Measurements from ENCODE around the gene CRYZL1.
"Not testable (repeated sequence)": the region's sequence is repeated elsewhere in the genome, so short reads cannot be mapped to it uniquely, and the experiment has no call there.

CRYZL1 gene

DNA sequence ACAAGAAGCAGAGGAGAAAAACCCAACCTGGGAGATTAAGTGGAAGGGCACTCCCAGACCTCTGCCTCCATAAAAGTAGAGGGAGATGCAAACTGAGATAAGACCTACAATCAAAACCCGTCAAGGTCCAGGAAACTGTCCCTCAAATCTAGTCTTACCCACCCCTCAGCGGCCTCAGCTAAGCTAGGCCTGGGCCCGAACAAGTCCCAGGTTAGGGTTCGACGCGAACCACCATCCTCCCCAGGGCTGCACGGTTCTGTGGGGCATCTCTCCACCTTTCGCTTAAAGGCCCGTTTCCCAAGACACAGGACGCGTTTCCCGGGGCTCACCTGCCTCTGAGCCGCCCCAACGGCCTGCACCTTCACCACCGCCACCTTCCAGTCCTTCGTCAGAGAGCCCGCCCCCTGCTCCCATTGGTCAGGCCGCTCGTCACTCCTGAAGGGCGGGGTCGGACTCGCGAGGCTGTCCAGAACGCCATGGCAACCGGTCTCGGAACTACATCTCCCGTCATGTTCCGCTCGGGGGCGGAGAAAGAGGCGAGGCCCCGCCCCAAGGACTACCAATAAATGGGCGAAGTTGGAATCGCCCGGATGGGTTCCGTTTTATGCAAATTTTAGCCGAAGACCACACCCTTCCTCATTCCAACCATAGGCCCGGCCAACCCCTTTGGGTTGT lies at the start of gene CRYZL1:
CRYZL1 (minus strand) TSS at position 390 of the 675 bp plus-strand sequence. CDS start 10,190 bp downstream, outside the sequence.
- peak; percentile 95 for DNase-seq (ENCODE audit: low read depth)

DNA sequence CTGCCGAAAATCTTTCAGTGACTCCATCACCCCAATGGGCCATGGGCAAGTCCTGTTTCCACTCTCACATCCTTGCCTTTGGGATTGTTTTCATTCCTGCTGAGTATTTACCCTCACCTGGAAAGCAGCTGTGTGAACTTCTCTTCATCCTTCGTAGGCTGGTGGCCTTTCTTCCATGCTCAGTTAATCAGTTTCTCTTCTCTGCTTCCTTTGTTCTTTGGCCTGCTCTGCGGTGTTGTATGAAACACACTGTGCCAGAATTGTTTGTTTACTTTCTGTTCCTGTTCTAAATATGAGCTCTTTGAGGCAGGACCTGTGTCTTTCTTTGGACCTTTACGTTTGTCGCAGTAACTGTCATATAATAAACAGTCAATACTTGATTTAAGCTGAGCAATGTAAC lies 49.3 kb upstream of the CRYZL1 start:
- no peak for DNase-seq (ENCODE audit: low read depth)

DNA sequence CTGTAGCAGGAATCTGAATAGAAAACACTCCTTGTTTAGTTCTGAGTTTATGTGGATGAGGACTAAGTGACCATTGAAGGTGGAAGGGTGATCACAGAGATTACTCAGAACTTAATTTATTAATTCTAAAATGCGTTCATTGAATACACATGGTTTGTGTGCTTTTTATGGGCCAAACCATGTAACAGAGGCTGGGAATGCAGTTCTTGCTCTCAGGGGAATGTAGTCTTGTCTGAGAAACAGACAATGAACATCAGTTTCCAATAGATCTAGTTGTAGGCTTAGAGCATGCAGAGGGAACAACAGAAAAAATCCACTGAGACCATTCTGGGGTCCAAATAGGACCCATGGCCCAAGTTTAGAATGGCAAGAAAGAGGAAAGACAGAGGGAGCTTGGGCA lies 46.8 kb upstream of the CRYZL1 start:
- peak; percentile 42 for DNase-seq (ENCODE audit: low read depth)

DNA sequence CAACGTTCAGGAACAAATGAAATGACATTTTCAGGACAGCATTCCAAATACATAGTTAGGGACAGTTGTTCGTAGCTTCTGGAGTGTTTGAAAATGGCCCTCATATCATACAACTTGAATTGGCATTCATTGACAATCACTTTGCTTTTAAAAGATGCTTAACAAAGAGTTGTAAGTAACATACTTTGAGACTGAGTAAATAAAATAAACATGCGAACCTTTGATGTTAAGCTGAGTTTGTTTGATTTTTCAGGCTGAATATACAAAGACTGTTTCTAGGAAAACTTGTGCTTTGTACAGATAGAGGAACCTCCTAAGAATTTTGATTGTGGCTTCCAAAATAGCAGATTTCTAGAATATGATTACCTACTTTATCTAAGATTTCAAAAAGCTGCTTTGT lies 46.1 kb upstream of the CRYZL1 start:
- no peak for DNase-seq (ENCODE audit: low read depth)

DNA sequence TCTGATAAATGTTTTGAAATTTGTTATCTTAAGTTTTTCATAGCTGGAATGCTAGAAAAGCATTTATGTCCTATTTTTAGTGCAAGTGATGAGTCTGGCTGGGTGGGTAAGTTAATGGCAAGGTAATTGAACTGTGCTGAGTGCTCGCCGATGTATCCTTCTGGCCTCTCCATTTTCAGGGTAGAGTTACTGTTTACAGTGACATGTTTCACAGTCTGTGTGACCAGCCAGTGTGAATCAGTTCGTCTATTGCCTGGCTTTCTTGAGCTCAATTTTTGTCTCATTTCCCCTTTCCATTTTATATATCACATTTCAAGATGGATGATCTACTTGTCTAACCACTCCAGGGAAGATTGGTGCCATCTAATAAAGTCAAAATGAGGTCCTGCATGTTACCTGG lies 44.8 kb upstream of the CRYZL1 start:
- no peak for DNase-seq (ENCODE audit: low read depth)

DNA sequence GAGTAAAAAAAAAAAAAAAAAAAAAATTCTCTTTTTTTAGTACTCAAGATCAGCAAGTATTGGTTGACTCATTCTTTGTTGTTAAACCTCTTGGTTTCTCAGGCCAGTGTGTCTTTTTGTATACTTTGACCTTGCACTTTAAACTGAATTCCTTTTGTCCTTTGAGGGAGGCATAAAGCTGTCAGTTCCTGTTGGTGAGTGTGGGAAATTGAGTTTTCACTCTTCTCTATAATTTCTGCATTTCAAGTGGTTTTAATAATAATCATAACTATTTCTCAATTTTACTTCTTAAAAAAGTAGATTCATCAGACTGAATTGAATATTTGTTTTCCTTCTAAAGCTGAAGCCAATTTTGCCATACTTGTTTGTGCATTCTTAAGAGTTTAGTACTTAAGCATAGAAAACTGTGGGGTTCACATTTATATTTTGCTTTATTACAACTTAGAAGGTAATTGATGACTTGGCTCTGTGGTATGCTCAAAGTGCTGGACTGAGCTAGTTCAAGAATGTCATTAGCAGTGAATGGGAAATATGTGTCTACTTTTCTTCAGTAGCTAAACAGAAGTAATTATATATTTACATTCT lies 44.2 kb upstream of the CRYZL1 start:
- peak; percentile 89 for DNase-seq (ENCODE audit: low read depth)

DNA sequence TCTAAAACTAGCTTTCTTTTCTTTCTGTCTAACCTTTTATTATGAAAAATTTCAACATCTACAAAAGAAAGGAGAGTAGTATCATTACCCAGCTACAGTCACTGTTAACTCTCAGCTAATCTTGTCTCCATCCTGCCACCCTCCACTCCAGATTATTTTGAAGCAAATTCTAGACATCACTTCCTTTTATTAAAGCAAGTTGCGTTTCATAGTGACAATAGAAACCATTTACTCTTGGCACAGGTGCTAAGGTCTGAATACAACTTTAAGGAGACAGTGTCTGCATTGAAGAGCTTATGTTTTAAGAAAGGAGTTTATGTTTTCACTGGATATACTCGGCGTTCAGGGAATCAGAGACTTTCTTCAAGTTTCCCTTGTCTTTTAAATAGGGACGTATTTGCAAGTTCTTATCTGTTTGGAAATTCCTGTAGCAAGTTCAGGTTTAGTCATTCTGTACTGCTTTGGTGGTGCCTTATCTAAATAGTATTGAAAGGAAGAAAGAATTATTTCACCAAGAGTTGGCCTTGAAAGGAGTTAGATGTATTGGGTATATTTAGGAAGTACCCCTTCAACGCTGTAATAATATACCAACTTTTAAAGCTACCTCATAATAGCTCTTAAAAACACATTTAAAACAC lies 43.5 kb upstream of the CRYZL1 start:
- no peak for DNase-seq (ENCODE audit: low read depth)

DNA sequence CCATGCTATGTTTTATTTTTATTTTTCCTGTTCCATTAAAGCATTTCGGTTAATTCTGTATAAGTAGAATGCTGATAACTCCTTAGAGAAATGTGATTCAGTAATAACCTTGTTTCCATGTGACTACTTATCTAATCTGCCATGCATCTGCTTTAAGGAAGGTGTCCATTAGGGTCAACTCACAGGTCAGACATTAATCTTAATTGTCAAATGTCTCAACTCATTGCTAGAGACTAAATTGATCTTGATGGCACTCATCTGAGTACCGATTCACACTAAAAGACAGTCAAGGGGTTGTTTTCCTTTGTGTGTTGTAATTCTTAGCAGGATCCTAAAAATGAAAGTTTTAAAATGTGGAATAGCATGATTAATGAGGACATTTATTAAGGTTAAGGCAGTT lies 42.5 kb upstream of the CRYZL1 start:
- DNase-seq (ENCODE audit: low read depth) = no peak

DNA sequence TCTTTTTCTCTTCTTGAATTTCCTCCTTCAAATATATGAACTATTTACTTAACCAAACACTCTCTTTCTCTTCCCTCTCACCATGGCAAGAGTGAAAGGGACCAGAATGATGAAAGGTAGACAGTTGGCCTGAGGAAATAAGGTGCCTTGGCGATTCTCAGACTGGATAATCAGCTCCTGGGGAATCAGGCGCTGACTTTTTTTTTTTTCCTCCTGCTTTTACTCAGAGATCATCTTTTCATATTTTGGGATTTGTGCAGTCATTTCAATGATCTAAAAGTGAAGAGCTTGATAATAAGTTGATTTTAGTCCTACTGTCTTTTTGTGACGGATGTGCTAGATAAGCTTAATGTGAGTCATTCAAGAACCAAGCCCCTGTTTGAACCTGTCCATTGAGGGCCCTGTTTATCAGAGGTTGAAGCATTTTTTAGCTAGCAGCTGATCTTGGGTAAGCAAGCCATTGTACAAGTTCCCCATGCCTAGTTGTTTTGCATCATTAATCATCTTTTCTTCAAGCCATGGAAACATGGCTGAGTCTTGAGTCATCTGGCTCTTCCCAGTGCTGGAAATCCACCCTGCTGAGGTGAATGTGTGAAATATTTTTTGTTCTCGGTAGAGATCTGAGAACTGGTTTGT lies 41.6 kb upstream of the CRYZL1 start:
- peak; percentile 74 for DNase-seq (ENCODE audit: low read depth)

DNA sequence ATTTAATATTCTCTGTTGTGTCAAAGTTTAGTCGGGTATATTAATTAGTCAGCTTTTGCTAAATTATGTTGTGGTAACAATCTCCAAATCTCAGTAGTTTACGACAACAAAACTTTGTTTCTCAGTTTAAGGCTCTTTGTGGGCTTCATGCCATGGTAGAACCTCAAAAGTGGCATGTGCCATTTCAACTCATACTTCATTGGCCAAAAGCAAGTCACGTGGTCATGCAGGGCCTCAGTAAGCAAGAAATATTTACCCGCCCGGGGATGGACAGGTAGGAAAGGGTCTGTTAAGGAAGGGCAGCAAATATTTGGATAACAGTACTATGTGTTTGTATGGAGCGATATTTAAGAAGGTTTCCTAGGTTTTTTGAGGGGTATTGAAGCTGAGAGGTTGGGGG lies 39.3 kb upstream of the CRYZL1 start:
- DNase-seq (ENCODE audit: low read depth) = no peak

DNA sequence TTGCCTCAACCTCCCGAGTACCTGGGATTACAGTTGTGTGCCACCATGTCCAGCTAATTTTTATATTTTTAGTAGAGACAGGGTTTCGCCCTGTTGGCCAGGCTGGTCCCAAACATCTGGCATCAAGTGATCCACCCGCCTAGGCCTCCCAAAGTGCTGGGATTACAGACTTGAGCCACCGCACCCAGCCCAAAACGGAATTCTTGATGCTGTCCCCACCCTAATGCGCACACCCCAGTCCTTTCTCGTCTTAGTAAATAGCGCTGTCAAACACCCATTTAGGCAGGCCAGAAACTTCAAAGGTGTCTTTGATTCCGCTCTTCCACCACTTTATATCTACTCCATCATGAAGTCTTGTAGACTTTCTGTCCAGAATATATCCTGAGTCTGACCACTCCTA lies 35.9 kb upstream of the CRYZL1 start:
- DNase-seq (ENCODE audit: low read depth) = no peak

DNA sequence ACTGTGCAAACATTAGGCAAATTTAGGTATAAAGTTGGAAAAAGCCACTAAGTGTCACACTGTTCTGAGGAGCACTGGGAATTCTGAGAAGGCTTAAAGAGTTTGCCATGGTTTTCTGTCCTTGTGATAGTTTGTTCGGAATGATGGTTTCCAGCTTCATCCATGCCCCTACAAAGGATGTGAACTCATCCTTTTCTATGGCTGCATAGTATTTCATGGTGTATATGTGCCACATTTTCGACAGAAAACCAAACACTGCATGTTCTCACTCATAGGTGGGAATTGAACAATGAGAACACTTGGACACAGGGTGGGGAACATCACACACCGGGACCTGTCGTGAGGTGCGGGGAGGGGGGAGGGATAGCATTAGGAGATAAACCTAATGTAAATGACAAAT lies 35.1 kb upstream of the CRYZL1 start:
- DNase-seq (ENCODE audit: low read depth) = not testable (repeated sequence)

DNA sequence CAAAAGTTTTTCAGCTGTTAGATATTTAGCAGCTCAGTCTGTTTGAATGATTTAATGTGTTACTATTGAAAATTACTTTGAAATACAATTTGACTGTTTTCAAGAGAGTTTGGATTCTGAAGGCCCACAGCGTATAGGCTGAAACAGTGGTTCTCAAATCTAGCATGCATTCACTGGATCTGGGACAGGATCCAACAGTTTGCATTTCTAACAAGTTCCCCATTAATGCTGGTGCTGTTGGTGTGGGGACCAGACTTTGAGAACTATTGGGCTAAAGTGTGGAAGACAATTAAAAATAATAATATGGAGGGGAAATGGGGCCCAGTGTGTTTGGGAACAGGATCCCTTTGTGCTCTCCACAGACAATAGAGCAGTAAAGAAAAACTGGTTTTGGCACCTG lies 32.7 kb upstream of the CRYZL1 start:
- no peak for DNase-seq (ENCODE audit: low read depth)

DNA sequence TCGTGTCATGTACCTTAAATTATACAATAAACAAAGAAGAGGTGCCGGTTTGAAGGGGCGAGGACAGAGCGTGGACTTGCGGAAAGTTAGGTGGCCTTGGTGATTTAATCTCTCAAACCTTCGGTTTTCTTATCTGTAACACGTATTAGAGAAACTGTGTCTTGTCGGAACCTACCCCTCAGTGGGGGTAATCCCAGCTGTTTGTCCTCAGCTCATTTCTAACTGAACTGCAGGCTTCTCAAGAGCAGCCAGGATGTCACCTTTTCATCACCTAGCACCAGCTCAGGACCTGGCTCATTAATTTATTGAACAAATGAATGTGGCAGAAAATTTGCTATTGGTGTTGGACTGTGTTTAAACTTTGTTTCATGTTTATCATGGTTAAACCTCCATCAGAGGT lies 31.9 kb upstream of the CRYZL1 start:
- no peak for DNase-seq (ENCODE audit: low read depth)

DNA sequence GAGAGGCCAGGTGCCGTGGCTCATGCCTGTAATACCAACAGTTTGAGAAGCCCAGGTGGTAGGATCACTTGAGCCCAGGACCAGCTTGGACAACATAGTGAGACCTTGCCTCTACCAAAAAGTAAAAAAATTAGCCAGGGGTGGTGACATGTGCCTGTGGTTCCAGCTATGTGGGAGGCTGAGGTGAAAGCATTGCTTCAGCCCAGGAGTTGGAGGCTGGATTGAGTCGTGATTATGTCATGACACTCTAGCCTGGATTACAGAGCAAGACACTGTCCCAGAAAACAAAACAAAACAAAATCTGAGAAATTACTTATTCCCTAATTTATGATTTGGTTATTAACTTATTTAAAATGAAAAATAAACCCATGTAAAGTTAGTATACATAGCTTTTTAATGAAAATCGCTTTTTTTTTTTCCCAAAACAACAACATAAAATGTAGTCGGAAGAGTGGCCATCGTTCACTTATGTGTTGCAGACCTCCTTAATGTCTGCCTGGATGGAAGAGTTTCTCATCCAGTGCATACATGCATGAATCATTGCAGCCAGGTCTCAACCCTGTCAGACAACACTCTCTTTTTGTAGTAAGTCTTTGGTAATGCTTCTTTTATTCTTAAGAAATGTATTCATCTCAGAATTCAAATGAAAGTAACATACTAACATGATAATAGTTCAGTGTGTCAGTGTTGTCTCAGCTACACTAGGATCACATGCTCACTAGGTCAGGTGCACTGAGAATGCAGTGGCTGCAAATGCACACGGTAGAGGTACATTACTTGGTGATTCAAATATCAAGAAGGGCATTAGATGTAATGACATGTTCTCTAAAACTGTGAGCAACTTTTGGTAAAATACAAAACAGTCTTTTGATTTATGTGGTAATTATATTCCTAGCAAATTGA lies 28.8 kb upstream of the CRYZL1 start:
- DNase-seq (ENCODE audit: low read depth) = no peak

DNA sequence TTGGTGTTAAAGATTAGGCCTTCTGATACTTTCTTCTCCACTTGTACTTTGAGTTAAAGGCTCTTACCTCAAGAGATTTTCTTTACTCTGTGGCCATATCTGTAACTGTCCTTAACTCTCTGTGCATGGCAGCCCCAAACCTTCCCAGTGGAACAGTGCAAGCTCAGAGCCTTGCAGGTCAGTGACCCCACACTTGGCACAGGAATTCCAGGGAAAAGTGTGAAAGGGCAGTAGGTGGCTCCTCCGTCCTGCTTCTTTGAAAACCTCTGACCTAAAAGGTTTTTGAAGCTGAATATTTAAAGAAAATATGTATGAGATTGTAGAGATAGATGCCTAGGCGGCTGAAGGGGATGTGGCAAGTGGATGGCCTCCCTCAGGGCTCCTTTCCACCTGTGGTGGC lies 27.1 kb upstream of the CRYZL1 start:
- no peak for DNase-seq (ENCODE audit: low read depth)

DNA sequence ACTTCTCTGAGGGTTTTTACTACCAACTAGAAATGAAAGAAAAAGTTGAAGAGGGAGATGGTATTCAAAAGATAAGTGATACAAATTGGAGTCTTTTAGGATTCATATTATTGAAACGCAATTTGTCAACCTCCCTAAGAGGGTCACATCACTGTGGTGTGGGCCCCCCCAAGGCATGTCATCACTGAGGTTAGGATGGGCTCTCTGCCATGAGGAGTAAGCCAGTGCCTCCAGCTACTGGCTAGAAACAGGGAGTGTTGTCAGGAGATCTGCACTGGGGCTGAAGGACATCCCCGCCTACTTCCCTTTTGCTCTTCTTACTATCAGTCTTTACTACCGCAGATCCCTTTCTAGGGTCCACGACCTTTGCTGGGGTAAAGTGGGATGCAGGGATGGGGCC lies 26.6 kb upstream of the CRYZL1 start:
- DNase-seq (ENCODE audit: low read depth) = no peak

DNA sequence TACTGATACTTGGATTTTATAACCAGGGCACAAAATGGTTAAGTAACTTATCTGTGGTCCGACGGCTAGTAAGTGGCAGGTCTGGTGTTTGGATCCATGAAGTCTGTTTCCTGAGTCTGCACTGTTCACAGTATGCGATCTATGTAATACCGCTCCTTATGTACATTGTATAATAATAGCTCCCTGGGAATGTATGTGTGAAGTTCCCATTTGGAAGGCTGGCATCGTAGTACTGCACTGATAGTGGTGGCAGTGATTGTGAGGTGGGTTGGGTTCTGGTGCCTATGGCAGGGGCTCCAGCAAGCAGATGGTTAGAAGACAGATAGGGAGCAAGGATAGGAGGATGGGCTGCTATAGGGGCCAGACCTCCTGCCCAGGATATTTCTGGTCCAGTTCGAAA lies 26.1 kb upstream of the CRYZL1 start:
- DNase-seq (ENCODE audit: low read depth) = no peak

DNA sequence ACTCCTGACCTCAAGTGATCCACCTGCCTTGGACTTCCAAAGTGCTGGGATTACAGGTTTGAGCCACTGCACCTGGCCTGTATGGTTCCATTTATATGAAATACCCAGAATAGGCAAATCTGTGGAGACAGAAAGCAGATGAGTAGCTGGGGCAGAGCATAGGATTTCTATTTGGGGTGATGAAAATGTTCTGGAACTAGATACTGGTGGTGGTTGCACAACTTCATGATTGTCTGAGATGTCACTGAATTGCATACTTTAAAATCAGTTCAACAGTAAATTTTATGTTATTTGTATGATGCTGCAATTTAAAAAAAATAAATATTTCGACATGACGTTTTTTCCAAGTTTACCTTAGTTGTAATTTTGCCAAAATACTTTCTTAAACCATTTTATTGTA lies 24.6 kb upstream of the CRYZL1 start:
- DNase-seq (ENCODE audit: low read depth) = no peak

DNA sequence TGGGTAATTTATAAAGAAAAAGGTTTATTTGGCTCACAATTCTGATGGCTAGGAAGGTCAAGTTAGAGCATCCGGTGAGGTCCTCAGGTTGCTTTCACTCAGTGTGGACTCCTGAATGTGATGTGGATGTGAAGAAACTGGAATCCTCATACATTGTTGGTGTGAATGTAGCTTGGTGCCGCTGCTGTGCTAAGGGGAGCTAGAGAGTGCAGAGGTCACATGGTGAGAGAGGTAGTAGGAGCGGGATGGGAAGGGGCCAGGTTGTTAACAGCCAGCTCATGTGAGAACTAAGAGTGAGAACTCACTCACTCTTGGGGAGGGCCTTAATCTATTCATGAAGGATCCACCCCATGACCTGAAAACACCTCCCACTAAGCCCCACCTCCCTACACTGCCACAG lies 22.6 kb upstream of the CRYZL1 start:
- no peak for DNase-seq (ENCODE audit: low read depth)

DNA sequence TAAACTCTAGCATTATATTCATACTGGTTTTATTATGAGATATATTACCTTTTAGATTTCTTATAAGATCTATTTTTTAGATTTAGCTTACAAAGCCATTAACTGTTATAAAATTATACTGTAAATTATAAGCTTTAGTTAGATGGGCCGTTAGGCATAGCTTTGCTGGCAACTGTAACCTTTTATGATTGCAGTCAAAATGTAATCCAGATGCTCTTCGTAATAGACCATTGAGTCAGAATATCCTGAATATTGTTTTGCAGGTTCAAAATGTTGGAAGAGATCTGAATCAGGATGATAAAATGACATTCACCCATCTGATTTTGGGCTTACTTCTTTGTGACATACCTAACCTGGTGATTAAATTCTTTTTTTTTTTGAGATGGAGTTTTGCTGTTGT lies 21.7 kb upstream of the CRYZL1 start:
- DNase-seq (ENCODE audit: low read depth) = no peak

DNA sequence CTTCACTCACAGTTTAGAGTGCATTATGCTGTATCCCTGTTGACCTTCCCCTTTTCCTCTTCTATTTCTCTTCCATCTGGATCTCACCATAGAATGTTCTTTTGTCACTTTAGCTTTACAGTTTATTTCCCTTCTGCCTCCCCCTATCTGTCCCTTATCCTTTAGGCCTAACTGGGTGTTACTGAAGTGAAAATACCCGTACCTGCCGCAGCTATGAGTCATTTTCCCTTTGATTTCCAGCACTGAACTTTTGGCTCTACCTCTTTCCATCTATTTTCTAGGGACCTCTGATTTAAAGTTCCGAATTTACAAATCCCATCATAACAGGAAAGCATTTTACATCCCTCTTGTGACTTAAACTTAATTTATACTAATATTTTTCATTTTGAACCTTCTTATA lies 20.5 kb upstream of the CRYZL1 start:
- DNase-seq (ENCODE audit: low read depth) = no peak

Measured in GM04503 (cell line).